A549 (cell line): ENCODE measurements around the gene AMHR2.

Source experiments
- CBX2 ChIP-seq: fragments of 200-600 bp; sonication (generic); IDR thresholded peaks from 2 replicates; pipeline ENCODE4 v1.6.1; 2016; ENCODE audit warnings: low read depth, mild to moderate bottlenecking, borderline replicate concordance
- CTCF ChIP-seq: fragments of >200 bp; sonication (Bioruptor Twin); formaldehyde crosslinking; IDR thresholded peaks from 3 replicates; pipeline ENCODE4 v1.5.1; 2016
- MAFK ChIP-seq: fragments of 450-650 bp; IDR thresholded peaks from 2 replicates; pipeline ENCODE4 v1.6.1; 2014; ENCODE audit not compliant: partially characterized antibody
- PBX3 ChIP-seq: IDR thresholded peaks from 2 replicates; pipeline ENCODE4 v1.6.1; 2012
- RAD21 ChIP-seq, 2 experiments: fragments of >200 bp in 1 of 2; sonication (Bioruptor Twin) in 1 of 2; formaldehyde crosslinking in 1 of 2; IDR thresholded peaks in 1 of 2; conservative IDR thresholded peaks in 1 of 2; 2 replicates in 1 of 2; 3 replicates in 1 of 2; pipeline ENCODE4 v1.6.1; 2012 to 2018; ENCODE audit warnings: inconsistent platforms in 1 of 2
- REST ChIP-seq: fragments of 200-600 bp; sonication (generic); IDR thresholded peaks from 2 replicates; pipeline ENCODE4 v1.6.1; 2016; ENCODE audit warnings: antibody characterized with exemption, mild to moderate bottlenecking, moderate library complexity
- ZNF302 ChIP-seq: fragments of 250-450 bp; sonication (Bioruptor Pico); IDR thresholded peaks from 2 replicates; pipeline ENCODE4 v1.9.0; 2021; ENCODE audit warnings: inconsistent platforms, mild to moderate bottlenecking, moderate library complexity

GRCh38 chr12:53461591-53461990, 37.9 kb downstream of the AMHR2 start:
- TF ChIP-seq CTCF (no peak), MAFK (no peak), CBX2 (no peak), PBX3 (no peak), RAD21 (conservative IDR thresholded peaks at IDR 0.05 in 1 of 2, IDR thresholded peaks at IDR 0.05 in 1 of 2) (no peak), ZNF302 (no peak), REST (no peak)
